ENCODE results near the gene KCNH2.
"Not testable (repeated sequence)": the region's sequence is repeated elsewhere in the genome, so short reads cannot be mapped to it uniquely, and the experiment has no call there.

The KCNH2 gene

DNA sequence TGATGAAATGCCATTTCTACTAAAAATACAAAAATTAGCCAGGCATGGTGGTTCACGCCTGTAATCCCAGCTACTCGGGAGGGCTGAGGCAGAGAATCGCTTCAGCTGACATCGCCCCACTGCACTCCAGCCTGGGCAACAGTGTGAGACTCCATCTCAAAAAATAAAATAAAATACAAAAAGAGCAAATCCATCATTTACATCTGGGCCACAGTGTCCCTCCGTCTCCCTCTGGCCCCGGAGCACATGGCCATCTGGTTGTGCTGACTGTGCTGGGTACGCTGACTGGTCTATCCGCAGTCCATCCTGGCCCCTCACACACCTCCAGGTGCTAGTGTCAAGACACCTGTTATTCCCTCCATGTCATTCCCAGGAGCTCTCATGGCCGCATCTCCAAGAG lies 42.1 kb downstream of the KCNH2 start:
- DNase-seq (ENCODE audit: low read depth in 3 of 3) = no peak

DNA sequence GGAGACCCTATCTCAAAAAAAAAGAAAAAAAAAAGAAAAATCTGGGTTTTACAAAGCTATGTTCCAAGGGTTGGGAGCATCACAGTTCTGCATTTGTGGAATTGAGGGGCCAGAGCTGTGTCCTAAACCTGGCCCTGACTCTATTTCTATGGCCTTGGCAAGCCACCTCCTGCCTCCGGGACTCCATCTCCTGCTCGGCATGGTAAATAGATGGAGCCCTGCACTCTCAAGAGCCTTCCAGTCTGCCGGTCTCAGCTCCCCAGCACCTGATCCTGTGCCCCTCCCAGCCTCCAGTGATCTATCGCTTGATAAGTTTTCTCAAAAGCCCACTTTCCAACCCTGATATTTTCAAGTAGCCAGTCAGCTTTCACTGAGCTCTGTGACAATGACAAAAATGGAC lies 43.0 kb downstream of the KCNH2 start:
- no peak for DNase-seq (ENCODE audit: low read depth in 3 of 3)

DNA sequence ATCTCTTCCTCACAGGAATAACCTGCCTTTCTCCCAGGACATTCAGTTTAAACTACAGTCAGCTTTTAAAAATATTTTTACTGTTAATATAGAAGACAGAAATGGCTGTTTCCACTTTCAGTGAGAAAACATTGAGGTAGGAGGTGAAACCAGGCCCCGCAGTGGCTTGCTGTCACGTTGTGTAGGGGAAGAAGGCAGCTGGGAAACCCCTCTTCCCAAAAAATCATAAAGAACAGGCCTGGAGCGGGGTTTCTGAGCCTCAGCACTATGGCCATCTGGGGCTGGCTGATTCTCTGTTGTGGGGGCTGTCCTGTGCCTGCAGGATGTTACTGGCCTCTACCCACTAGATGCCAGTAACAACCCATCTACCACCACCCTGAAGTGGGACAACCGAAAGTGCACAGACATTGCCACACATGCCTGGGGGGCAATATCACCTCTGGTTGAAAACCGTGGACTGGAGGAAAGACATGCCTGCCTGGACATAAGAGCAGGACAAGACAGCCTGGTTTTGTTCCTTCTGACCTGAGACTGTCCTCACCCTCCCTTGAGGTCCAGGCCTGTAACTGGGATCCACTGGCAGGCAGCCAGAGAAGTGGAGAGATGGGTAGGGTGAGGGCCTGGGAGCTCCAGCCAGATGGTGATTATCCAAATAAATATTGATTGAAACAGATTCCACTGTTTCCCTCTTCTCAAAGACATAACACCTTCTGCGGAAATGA lies 43.9 kb downstream of the KCNH2 start:
- no peak for DNase-seq (ENCODE audit: low read depth in 3 of 3)

DNA sequence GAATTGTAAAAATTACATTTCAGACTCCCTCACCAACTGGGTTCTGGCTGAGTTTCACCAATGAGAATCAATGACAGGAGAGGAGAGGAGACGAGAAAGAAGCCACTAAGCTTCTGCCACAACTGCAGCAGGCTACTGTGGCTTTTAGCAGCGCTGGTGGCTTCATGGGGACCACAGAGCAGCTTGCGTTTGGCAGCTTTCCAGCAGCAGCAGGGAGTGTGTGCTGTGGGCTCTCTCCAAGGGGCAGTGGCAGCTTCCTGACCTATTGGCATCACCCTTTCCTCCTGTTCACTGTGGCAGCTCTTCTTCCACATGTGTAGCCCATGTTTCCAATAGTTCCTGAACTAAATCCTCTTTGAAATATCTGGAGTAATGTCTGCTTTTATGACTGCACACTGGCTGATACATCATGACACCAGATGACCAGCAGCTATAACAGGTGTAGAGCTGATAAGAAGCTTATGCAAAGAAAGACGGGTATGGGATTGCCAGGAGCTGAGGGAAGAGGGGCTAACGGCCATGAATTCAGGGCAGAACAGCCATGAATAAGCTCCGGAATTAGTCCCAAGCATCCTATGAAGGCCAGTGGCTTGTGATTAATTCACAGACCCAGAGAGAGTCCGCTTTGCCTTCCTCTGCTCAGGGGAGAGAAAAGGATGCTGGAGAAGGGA lies 46.8 kb downstream of the KCNH2 start:
- no peak for DNase-seq (ENCODE audit: low read depth in 3 of 3)

DNA sequence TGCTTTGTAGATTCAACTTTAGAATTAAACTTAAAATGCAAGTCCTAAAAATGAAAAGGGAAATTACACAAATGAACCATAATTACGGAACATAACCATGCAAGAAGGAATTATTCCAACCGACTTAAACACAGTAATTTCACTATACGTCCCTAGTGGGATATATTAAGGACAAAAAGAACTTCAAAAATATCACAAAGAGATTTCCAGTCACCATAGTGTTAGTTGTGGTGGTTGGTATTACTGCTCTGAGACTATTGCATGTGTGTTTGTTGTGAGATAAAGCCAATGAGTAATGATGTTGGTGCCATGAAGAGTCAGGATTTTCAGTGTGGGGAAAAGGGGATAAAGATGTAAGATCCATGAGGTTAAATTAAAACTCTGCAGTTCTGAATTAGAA lies 49.6 kb downstream of the KCNH2 start:
- no peak for DNase-seq (ENCODE audit: low read depth in 3 of 3)

DNA sequence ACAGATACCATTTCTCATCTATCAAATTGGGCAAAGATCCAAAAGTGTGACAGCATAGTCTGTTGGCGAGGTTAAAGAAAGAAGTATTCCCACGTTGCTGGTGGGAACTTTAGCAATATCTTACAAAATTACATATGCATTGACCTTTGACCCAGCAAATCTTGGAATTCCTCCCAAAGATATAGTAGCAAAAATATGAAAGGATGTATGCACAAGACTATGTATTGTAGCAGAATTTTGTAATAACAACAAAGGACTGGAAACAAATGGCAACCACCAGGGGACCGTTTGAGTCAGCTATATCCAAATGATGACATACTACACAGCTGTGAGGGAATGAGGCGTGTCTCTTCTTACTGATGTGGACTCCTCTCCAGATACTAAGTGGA lies 50.2 kb downstream of the KCNH2 start:
- no peak for DNase-seq (ENCODE audit: low read depth in 3 of 3)

DNA sequence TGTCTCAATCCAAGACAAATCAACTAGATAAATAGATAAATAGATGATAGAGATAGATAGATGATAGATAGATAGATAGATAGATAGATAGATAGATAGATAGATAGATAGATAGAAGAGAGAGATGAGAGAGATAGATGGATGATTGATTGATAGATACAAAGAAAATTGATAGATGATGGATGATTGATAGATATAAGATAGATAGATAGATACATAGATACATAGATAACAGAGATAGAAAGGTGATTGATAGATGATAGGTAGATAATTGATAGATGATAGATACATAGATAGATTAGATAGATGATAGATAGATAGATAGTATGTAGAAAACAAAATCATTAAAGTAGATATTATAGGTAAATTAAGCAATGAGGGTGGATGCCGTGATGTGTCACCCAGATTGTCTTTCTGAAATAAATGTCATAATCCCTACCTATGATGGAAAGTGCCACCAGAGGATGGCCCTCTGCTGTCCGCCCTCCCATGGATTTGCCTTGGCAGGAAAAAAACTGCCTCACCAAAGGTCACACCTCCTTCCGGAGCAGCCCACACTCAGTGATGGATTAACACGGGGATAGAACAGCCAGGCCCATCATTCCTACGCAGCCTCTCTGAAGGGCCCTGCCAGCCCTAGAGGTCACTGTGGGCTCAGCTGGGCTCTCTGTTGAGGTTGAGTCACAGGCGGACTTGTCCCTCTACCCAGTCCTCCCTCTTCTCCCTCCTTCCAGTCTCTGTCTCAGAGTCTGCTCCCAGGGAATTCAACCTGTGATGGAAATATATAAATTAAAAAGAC lies 50.8 kb downstream of the KCNH2 start:
- DNase-seq (ENCODE audit: low read depth in 3 of 3) = no peak

DNA sequence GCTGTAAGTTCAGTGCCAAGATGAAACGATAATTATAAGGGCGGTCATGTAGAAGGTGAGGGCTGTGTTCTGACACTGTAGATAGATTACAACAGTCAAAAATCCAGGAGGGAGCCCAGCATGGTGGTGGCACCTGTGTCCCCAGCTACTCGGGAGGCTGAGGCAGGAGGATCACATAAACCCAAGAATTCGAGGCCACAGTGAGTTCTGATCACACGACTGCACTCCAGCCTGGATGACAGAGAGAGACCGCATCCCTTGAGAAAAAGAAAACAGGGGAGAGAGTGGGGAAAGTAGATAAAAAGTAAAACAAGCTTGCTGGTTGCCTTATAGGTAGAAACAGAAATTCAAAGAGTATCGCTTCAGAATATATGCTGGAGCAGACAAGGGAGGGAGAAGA lies 52.1 kb downstream of the KCNH2 start:
- DNase-seq (ENCODE audit: low read depth in 3 of 3) = no peak

DNA sequence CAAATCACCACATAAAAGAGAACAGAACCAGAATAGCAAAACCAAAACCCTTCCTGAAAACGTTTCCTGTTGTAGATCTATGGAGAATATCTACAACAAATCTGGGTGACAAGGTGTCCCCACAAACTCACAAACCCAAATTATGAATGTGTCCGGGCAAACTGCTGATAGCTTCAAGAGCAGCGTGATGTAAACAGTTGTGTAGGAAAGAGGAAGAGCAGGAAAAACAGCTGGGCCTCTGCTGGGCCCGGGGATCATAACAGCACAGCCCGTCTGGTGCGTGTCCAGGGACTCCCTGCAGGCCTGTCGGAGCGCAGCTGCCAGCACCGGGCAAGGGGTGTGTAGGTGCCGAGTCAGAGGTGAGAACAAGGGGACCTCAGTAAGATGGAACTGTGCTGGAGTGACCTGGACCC lies 53.7 kb downstream of the KCNH2 start:
- DNase-seq (ENCODE audit: low read depth in 3 of 3) = no peak

DNA sequence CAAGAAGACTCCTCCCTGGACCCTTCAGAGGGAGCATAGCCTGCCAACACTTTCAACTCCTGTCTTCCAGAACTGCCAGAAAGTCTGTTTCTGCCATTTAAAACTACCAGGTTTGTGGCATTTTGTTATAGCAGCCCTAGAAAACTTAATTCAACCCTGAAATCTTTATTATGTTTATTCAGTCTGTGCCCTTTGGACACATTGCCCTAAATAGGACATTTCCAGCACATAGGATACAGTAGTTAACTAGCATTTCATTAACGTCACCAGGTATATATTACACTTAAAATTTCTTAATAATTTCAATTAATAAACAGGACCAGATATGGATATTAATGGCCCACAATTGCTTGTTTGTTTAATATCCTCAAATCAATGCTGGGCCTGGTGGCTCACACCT lies 54.3 kb downstream of the KCNH2 start:
- no peak for DNase-seq (ENCODE audit: low read depth in 3 of 3)

DNA sequence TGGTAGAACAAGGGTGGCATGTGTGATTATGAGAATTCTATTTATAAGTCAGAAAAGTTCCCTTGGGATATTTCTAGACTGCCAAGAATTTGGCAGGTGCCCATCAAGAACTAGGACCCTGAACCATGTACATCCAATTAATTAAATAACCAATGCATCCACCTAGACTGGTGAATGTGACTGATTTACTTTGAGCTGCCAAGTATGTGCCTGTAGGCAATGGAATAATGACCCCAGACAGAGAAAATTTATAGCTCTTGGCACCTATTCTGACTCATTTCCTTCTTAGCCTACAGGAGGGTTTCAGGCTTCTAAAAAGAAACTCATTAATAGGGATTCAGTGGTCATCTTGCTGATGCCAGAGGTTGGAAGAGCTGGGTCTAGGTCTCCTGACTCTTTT lies 54.9 kb downstream of the KCNH2 start:
- no peak for DNase-seq (ENCODE audit: low read depth in 3 of 3)

DNA sequence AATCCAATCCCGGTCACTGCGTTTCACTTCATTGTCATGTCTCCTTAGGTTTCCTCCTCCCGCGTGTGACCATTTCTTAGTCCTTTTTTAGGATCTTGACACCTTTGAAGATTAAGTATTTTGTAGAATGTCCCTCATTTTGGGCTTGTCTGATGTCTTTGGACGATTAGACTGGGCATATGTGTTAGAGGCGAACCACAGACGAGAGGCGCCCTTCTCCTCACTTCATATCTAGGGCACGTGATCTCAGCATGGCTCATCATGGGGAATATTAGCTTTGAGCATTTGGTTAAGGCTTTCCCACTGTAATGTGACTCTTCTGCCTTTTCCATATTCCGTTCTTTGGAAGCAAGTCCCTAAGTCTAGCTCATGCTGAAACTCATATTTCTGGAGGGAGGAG lies 59.0 kb downstream of the KCNH2 start:
- no peak for DNase-seq (ENCODE audit: low read depth in 3 of 3)

DNA sequence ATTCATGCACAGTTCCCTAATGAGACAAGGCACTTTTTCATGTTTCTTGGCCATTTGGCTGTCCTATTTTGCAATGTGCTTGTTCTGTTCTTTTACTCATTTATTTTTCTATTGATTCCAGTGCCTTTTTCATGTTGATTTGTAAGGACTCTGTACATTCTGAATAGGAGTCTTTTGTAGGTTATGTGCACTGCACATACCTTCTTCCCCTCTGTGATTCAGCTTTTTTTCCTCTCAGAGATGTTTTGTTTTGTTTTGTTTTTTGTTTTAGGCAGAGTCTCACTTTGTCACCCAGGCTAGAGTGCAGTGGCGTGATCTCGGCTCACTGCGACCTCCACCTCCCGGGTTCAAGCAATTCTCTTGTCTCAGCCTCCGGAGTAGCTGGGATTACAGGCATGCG lies 59.7 kb downstream of the KCNH2 start:
- no peak for DNase-seq (ENCODE audit: low read depth in 3 of 3)

DNA sequence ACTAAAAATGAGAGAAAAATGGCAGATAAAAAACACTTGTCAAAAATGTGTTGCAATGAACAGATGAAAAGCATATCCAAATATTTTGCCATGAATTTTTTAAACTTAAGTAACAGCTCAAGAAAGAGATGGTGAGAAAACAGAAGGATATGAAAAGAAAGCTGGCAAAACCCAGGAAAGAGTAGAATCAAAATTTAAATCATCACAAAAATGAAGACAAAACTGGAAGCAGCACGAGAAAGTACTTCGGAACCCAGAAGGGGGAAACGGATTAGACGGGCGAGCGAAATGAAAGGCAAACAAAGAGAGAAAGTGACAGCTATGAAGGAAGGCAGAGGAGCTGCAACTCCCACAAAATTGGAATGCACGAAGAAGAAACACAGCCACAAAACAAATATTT lies 60.2 kb downstream of the KCNH2 start:
- no peak for DNase-seq (ENCODE audit: low read depth in 3 of 3)

DNA sequence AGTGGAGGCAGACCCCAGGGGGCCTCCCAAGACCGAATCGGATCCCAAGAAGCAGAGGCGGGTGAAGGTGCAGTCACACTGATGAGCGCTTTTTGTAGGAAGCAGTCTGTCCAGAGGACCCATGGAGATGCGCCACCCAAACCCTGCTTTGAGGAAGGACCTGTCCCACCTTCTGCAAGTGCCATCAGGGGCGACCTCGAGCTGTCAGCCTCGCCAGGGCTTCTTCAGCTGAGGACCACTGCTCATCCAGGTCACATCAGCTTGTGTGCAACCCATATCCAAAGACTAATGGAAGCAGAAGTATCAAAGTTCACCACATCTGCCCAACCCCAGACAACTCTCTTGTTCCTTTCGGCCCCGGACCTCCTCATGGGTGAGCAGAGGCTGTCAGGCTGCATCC lies 61.5 kb downstream of the KCNH2 start:
- DNase-seq (ENCODE audit: low read depth in 3 of 3) = no peak

DNA sequence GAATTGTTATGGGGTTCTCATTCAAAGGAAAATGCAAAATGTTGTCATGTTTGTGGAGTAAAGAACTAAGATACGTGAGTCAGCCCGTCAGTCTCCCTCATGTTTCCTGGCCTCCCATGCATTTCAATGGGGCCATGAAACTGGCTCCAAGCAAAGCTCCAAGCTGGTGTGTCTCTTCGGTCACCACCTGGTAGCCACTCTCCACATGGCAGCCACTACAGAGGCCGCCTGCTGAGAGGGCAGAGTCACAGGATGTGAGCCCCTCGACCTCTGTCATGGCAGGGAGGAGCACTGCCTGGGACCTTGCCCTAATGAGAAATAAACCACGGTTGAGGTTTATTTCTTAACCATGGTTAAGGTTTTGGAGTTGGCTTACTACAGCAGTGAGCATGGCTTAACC lies 63.2 kb downstream of the KCNH2 start:
- DNase-seq (ENCODE audit: low read depth in 3 of 3) = no peak

DNA sequence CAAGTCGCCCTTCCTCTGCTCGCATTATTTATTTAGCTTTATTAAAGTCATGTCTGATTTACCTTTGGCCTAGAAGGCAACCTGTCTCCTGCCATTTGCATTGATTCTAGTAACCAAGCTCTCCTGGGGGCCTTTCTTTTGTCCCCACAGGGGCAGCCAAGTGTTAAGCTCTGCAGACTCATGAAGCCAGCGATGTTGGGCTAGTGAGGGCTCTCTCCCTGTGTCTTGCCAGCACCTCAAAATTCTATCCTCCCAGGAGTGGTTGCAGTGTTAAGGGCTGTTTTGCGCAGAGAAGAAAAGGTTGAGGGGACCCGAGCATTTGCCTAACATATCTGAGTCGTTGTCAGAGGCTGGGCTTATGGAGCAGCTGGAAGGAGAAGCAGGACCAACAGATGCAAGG lies 63.9 kb downstream of the KCNH2 start:
- DNase-seq (ENCODE audit: low read depth in 3 of 3) = no peak

DNA sequence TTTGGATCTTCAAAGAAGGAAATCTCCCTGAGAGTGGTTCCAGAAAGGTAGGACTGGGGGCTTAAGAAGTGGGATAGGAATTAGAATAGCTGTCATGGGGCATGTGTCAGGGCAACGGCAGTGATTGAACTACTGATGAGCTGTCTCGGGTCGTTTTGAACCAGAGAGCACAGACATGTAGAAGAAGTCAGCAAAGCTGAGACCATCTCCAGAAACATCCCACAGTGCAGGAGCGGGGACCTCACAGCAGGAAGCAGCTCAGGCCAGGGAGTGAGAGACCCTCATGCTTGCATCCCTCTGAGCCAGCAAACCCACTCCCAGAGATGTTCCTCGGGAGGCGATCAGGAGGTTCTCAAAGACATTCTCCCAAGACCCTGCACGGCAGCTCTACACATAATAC lies 65.7 kb downstream of the KCNH2 start:
- no peak for DNase-seq (ENCODE audit: low read depth in 3 of 3)

DNA sequence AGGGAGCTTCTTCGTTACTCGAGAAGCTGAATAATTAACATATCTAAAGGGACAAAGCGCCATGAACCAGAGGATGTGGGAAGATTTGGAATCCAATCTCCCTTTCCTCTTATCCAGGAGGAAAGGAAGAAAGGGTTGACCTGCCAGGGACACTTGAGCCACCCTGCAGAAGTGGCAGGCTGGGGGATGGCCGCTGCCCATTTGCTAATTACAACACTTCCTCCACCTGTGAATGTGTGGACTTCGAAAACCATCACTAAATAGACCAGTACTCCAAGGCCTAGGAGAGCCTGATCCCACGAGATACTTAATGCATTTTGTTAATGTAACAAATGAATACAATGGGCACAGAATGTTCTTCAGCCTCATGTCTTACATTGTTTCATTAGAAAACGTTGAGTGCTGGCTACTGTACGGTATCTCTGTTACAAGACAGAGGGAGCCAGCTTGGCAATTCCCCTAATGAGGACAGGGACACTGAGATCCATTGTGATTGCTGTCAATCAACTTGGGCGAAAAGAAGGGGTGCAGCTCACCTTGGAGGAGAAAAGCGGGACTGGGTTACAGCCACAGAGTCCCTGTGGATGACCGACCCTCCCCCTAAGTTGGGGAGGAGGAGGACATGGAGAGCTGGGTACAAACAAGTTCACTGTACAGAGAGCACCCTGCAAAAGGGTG lies 66.4 kb downstream of the KCNH2 start:
- DNase-seq (ENCODE audit: low read depth in 3 of 3) = no peak

DNA sequence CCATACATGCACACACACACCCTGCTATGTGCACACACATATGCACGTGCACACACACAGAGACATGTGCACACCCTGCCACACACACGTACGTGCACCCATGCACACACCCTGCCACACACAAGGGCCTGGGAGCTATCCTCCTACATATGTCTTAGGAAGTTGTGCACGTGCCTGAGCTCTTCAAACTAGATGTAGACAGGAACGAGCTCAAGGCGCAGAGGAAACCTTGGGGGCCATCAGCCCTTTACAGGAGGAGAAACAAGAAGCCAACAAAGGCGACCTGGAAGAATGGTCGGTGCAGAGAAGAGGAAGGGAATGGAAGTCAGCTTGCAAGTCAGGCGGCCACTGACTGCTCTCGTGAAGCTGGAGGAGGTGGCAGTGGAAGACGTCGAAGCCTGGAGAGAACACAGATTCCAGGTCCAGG lies 67.1 kb downstream of the KCNH2 start:
- no peak for DNase-seq (ENCODE audit: low read depth in 3 of 3)

DNA sequence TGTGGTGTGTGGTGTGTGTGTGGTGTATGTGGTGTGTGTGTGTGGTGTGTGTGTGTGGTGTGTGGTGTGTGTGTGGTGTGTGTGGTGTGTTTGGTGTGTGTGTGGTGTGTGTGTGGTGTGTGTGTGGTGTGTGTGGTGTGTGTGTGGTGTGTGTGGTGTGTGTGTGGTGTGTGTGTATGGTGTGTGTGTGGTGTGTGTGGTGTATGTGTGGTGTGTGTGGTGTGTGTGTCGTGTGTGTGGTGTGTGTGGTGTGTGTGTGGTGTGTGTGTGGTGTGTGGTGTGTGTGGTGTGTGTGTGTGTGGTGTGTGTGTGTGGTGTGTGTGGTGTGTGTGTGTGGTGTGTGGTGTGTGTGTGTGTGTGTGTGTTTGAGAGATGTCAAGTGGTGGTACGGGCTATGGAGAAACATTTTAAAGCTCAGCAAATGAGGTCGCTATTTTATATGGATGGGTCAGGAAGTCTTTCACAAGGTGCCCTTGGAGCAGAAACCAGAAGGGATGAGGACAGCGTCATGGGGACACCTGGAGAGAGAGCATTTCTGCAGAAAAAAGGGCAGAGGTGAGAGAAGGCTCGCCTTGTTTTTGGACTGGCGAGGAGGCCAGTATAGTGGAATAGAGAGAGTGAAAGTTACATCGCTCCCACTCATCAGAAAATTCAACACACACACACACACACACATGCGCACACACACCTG lies 67.7 kb downstream of the KCNH2 start:
- not testable (repeated sequence) for DNase-seq (ENCODE audit: low read depth in 3 of 3)
